Neural progenitor cell (in vitro differentiated cells): ENCODE data around the gene RGS3. TPM values are rescaled to one million over a fixed set of nuclear protein-coding genes. Genes with fewer than 3 reads are reported as not detected.

Source experiments
- DNase-seq: peaks from one replicate; pipeline ENCODE4 v3.0.0-alpha.2; 2016; ENCODE audit warnings: low spot score
- H2AFZ ChIP-seq: fragments of 200-600 bp; sonication (generic); replicated peaks from 2 replicates; pipeline ENCODE4 v1.6.1; 2016; ENCODE audit warnings: antibody characterized with exemption
- H3F3A ChIP-seq: fragments of 200-600 bp; sonication (generic); 2 replicates; pipeline ENCODE4 v1.6.1; 2016; ENCODE audit warnings: antibody characterized with exemption, low read depth
- H3K27ac ChIP-seq: fragments of 200-600 bp; sonication (generic); 2 replicates; pipeline ENCODE4 v1.5.1; 2016; ENCODE audit warnings: mild to moderate bottlenecking
- H3K27me3 ChIP-seq: fragments of 200-600 bp; sonication (generic); 2 replicates; pipeline ENCODE4 v1.6.1; 2016; ENCODE audit warnings: mild to moderate bottlenecking, moderate library complexity
- H3K36me3 ChIP-seq: fragments of 200-600 bp; sonication (generic); 2 replicates; pipeline ENCODE4 v1.5.1; 2016
- H3K4me1 ChIP-seq: fragments of 200-600 bp; sonication (generic); 2 replicates; pipeline ENCODE4 v1.6.1; 2016; ENCODE audit warnings: mixed run types
- H3K4me2 ChIP-seq: fragments of 200-600 bp; sonication (generic); 2 replicates; pipeline ENCODE4 v1.6.1; 2016
- H3K4me3 ChIP-seq: fragments of 200-600 bp; sonication (generic); 2 replicates; pipeline ENCODE4 v1.5.1; 2016
- H3K79me2 ChIP-seq: fragments of 200-600 bp; sonication (generic); 2 replicates; pipeline ENCODE4 v1.6.1; 2016; ENCODE audit warnings: low read depth
- H3K9ac ChIP-seq: fragments of 200-600 bp; sonication (generic); 2 replicates; pipeline ENCODE4 v1.6.1; 2016
- H3K9me3 ChIP-seq: fragments of 200-600 bp; sonication (generic); 2 replicates; pipeline ENCODE4 v1.5.1; 2016; ENCODE audit warnings: low read depth
- H4K20me1 ChIP-seq: fragments of 200-600 bp; sonication (generic); 2 replicates; pipeline ENCODE4 v1.6.1; 2016; ENCODE audit warnings: low read depth
- H3K27ac Mint-ChIP-seq: 3 replicates; pipeline ENCODE4 v1.8.0; 2021; ENCODE audit warnings: mixed read lengths
- H3K27me3 Mint-ChIP-seq: 2 replicates; pipeline ENCODE4 v1.8.0; 2022; ENCODE audit warnings: low read depth, mild to moderate bottlenecking, inconsistent platforms, moderate library complexity, mixed read lengths; ENCODE audit not compliant: insufficient read depth
- H3K36me3 Mint-ChIP-seq: 3 replicates; pipeline ENCODE4 v1.8.0; 2021; ENCODE audit warnings: mixed read lengths
- H3K4me1 Mint-ChIP-seq: 3 replicates; pipeline ENCODE4 v1.8.0; 2021; ENCODE audit warnings: mixed read lengths
- H3K4me3 Mint-ChIP-seq: 3 replicates; pipeline ENCODE4 v1.8.0; 2021; ENCODE audit warnings: mild to moderate bottlenecking, moderate library complexity, mixed read lengths
- H3K9me3 Mint-ChIP-seq: 3 replicates; pipeline ENCODE4 v1.8.0; 2020; ENCODE audit warnings: mixed read lengths
- EZH2 ChIP-seq: fragments of 200-600 bp; sonication (generic); IDR thresholded peaks from 2 replicates; pipeline ENCODE4 v1.6.1; 2017; ENCODE audit warnings: antibody characterized with exemption, mild to moderate bottlenecking, moderate library complexity
- EZH2phosphoT487 ChIP-seq: fragments of 200-600 bp; sonication (generic); IDR thresholded peaks from 2 replicates; pipeline ENCODE4 v1.6.1; 2017; ENCODE audit warnings: antibody characterized with exemption
- total RNA-seq: library from RNA; depleted of rRNA; stranded (reverse); fragments of >200 nt; gene quantifications from 2 replicates; pipeline ENCODE4 v1.2.3, GENCODE V29; 2015; ENCODE audit warnings: low replicate concordance
- TF ChIP-seq, protein P1 (sequence below): fragments of 200-600 bp; sonication (generic); IDR thresholded peaks from 2 replicates; pipeline ENCODE4 v1.5.1; 2017; ENCODE audit warnings: antibody characterized with exemption, mild to moderate bottlenecking

Gene RGS3
- total RNA-seq, 1 donor from 2014 or later, result 30.3 TPM

DNA sequence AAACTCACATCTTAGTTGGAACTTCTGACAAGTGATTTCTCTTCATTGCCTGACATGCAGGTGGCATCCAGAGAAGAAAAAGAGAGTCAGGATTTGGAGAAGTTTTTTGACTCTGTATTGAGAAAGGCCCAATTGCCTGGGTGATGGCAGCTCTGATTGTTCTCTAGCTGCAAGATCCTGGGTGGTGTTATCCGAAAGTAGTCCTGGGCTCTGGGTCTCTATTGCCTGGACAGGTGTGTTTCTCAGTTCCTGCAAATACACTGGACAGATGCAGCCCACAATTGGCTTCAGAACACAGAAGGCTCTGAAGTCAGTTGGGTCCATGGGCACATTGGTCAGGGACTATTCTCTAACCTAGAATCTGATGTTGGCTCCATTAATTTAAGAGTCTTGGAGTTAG, 67.4 kb downstream of the RGS3 start:
- H3K9me3 ChIP-seq, result no peaks in the 10 kb centered on the region
- H3K27ac ChIP-seq, result no peak overlapping the region
- H3K79me2 ChIP-seq, result no peaks in the 10 kb centered on the region
- H3K36me3 Mint-ChIP-seq, result peaks cover 14% of the 10 kb centered on the region
- no peaks in the 10 kb centered on the region for H3K36me3 ChIP-seq
- no peak overlapping the region for H3K27ac Mint-ChIP-seq
- no peaks in the 10 kb centered on the region for H3K9me3 Mint-ChIP-seq
- H3F3A ChIP-seq, result no peaks in the 10 kb centered on the region
- peaks cover 31% of the 10 kb centered on the region for H3K4me1 Mint-ChIP-seq
- peaks cover 16% of the 10 kb centered on the region for H3K4me1 ChIP-seq
- H3K4me3 ChIP-seq, result no peak overlapping the region
- H2AFZ ChIP-seq, result no peak overlapping the region
- no peaks in the 10 kb centered on the region for H3K27me3 ChIP-seq
- H3K4me2 ChIP-seq, result no peak overlapping the region
- DNase-seq, result no peak
- H4K20me1 ChIP-seq, result no peaks in the 10 kb centered on the region
- H3K4me3 Mint-ChIP-seq, result no peak overlapping the region
- H3K27me3 Mint-ChIP-seq, result peaks cover 6% of the 10 kb centered on the region
- TF ChIP-seq EZH2 (no peak), EZH2phosphoT487 (no peak)
- TF ChIP-seq, protein P1, sequence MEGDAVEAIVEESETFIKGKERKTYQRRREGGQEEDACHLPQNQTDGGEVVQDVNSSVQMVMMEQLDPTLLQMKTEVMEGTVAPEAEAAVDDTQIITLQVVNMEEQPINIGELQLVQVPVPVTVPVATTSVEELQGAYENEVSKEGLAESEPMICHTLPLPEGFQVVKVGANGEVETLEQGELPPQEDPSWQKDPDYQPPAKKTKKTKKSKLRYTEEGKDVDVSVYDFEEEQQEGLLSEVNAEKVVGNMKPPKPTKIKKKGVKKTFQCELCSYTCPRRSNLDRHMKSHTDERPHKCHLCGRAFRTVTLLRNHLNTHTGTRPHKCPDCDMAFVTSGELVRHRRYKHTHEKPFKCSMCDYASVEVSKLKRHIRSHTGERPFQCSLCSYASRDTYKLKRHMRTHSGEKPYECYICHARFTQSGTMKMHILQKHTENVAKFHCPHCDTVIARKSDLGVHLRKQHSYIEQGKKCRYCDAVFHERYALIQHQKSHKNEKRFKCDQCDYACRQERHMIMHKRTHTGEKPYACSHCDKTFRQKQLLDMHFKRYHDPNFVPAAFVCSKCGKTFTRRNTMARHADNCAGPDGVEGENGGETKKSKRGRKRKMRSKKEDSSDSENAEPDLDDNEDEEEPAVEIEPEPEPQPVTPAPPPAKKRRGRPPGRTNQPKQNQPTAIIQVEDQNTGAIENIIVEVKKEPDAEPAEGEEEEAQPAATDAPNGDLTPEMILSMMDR, result no peak
- H3K9ac ChIP-seq, result no peak overlapping the region

GRCh38 chr9:113531919-113532808, 68.6 kb downstream of the RGS3 start:
- H3K4me1 Mint-ChIP-seq, result peaks cover 32% of the 10 kb centered on the region
- H3K4me3 Mint-ChIP-seq, result no peak overlapping the region
- no peak overlapping the region for H3K4me3 ChIP-seq
- H3K79me2 ChIP-seq, result no peaks in the 10 kb centered on the region
- peaks cover 15% of the 10 kb centered on the region for H3K36me3 Mint-ChIP-seq
- no peak for TF ChIP-seq EZH2
- TF ChIP-seq EZH2phosphoT487, result no peak
- TF ChIP-seq, protein P1, result no peak
- DNase-seq, result no peak
- H3K27ac ChIP-seq, result no peak overlapping the region
- H3K27me3 Mint-ChIP-seq, result peaks cover 11% of the 10 kb centered on the region
- H4K20me1 ChIP-seq, result no peaks in the 10 kb centered on the region
- no peaks in the 10 kb centered on the region for H3K36me3 ChIP-seq
- H2AFZ ChIP-seq, result no peak overlapping the region
- H3K4me1 ChIP-seq, result peaks cover 11% of the 10 kb centered on the region
- no peaks in the 10 kb centered on the region for H3K9me3 Mint-ChIP-seq
- H3K4me2 ChIP-seq, result no peak overlapping the region
- no peak overlapping the region for H3K9ac ChIP-seq
- H3K9me3 ChIP-seq, result no peaks in the 10 kb centered on the region
- peak overlapping the region; percentile 58 for H3K27ac Mint-ChIP-seq
- H3F3A ChIP-seq, result no peaks in the 10 kb centered on the region
- no peaks in the 10 kb centered on the region for H3K27me3 ChIP-seq

DNA sequence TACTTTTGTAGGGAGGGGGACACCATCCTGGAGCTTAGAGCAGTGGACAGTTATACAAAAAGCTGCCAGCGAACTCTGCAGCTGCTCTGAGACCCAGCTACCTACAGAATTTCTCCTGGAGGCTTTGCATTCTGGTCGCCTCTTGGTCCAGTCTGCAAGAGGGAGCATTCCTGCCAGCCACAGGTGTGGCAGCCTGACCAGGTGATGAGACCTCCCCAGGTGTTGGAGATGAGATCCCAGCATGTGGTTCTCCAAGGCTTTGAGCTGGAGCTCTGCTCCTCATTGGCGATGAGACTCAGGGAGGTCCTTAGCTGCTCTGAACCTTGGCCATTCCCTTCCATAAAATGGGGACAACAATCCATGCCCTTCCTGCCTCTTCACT, 69.3 kb downstream of the RGS3 start:
- no peaks in the 10 kb centered on the region for H3K36me3 ChIP-seq
- no peak overlapping the region for H3K27ac Mint-ChIP-seq
- H4K20me1 ChIP-seq, result no peaks in the 10 kb centered on the region
- H3K4me1 ChIP-seq, result peaks cover 9% of the 10 kb centered on the region
- no peak overlapping the region for H3K9ac ChIP-seq
- H3K27me3 Mint-ChIP-seq, result peaks cover 11% of the 10 kb centered on the region
- H3K36me3 Mint-ChIP-seq, result peaks cover 21% of the 10 kb centered on the region
- H3K4me2 ChIP-seq, result no peak overlapping the region
- H3K9me3 Mint-ChIP-seq, result no peaks in the 10 kb centered on the region
- no peak overlapping the region for H3K4me3 Mint-ChIP-seq
- no peaks in the 10 kb centered on the region for H3K27me3 ChIP-seq
- no peak for DNase-seq
- no peak overlapping the region for H2AFZ ChIP-seq
- no peak overlapping the region for H3K4me3 ChIP-seq
- no peaks in the 10 kb centered on the region for H3K79me2 ChIP-seq
- H3K9me3 ChIP-seq, result no peaks in the 10 kb centered on the region
- TF ChIP-seq EZH2phosphoT487 (no peak), EZH2 (no peak)
- TF ChIP-seq, protein P1, result no peak
- H3K4me1 Mint-ChIP-seq, result peaks cover 35% of the 10 kb centered on the region
- no peak overlapping the region for H3K27ac ChIP-seq
- H3F3A ChIP-seq, result no peaks in the 10 kb centered on the region
